SK-N-SH treated with all-trans-retinoic acid at 6 μM for 48 hours (cell line): Measurements from ENCODE around the gene SDK1.

Experiments
- ATAC-seq: fragments of 200-7000 bp; cut with Tn5 transposase; 3 replicates; pipeline ENCODE4 v1.9.1; 2020; ENCODE audit warnings: mild to moderate bottlenecking, moderate library complexity
- ARNTL ChIP-seq: fragments of 450-650 bp; formaldehyde crosslinking; IDR thresholded peaks from 2 replicates; pipeline ENCODE4 v1.5.0; 2020; ENCODE audit warnings: low read depth, mild to moderate bottlenecking, moderate library complexity, borderline replicate concordance
- CSDC2 ChIP-seq: fragments of 250-450 bp; sonication (Bioruptor Pico); IDR thresholded peaks from 2 replicates; pipeline ENCODE4 v1.5.0; 2020; ENCODE audit warnings: mild to moderate bottlenecking, moderate library complexity
- GLIS3 ChIP-seq: fragments of 250-450 bp; sonication (Bioruptor Pico); IDR thresholded peaks from 2 replicates; pipeline ENCODE4 v1.5.0; 2020; ENCODE audit warnings: mild to moderate bottlenecking, moderate library complexity
- ISL1 ChIP-seq: fragments of 250-450 bp; sonication (Bioruptor Pico); IDR thresholded peaks from 2 replicates; pipeline ENCODE4 v2.1.2; 2022; ENCODE audit warnings: mild to moderate bottlenecking, moderate library complexity
- OSR1 ChIP-seq: fragments of 250-450 bp; sonication (Bioruptor Pico); IDR thresholded peaks from 2 replicates; pipeline ENCODE4 v1.8.0; 2022; ENCODE audit warnings: moderate library complexity, mild to moderate bottlenecking, inconsistent platforms
- PATZ1 ChIP-seq: fragments of 250-450 bp; sonication (Bioruptor Pico); IDR thresholded peaks from 2 replicates; pipeline ENCODE4 v1.8.0; 2020; ENCODE audit warnings: mild to moderate bottlenecking, moderate library complexity, borderline replicate concordance
- PPARA ChIP-seq: fragments of 250-450 bp; sonication (Bioruptor Pico); IDR thresholded peaks from 2 replicates; pipeline ENCODE4 v1.5.0; 2020; ENCODE audit warnings: mild to moderate bottlenecking, borderline replicate concordance
- RARB ChIP-seq: fragments of 250-450 bp; sonication (Bioruptor Pico); IDR thresholded peaks from 2 replicates; pipeline ENCODE4 v1.8.0; 2021; ENCODE audit warnings: mild to moderate bottlenecking, moderate library complexity
- SNAI2 ChIP-seq: fragments of 250-450 bp; sonication (Bioruptor Pico); IDR thresholded peaks from 2 replicates; pipeline ENCODE4 v1.5.0; 2020; ENCODE audit warnings: mild to moderate bottlenecking, moderate library complexity
- TCF4 ChIP-seq: fragments of 250-450 bp; sonication (Bioruptor Pico); IDR thresholded peaks from 2 replicates; pipeline ENCODE4 v1.8.0; 2021; ENCODE audit warnings: mild to moderate bottlenecking, moderate library complexity, borderline replicate concordance
- TOX ChIP-seq: fragments of 250-450 bp; sonication (Bioruptor Pico); IDR thresholded peaks from 2 replicates; pipeline ENCODE4 v1.8.0; 2021; ENCODE audit warnings: mild to moderate bottlenecking, moderate library complexity, borderline replicate concordance
- ZC3H10 ChIP-seq: fragments of 250-450 bp; sonication (Bioruptor Pico); IDR thresholded peaks from 2 replicates; pipeline ENCODE4 v1.5.1; 2021; ENCODE audit warnings: mild to moderate bottlenecking, moderate library complexity
- ZFP3 ChIP-seq: fragments of 250-450 bp; sonication (Bioruptor Pico); IDR thresholded peaks from 2 replicates; pipeline ENCODE4 v1.5.0; 2020; ENCODE audit warnings: mild to moderate bottlenecking, moderate library complexity
- ZFP30 ChIP-seq: fragments of 450-650 bp; formaldehyde crosslinking; IDR thresholded peaks from 2 replicates; pipeline ENCODE4 v1.5.0; 2022; ENCODE audit warnings: mild to moderate bottlenecking, moderate library complexity
- ZNF565 ChIP-seq: fragments of 450-650 bp; formaldehyde crosslinking; conservative IDR thresholded peaks from 2 replicates; pipeline ENCODE4 v1.5.0; 2020; ENCODE audit warnings: low read depth, mild to moderate bottlenecking, moderate library complexity
- ZNF70 ChIP-seq: fragments of 450-650 bp; formaldehyde crosslinking; IDR thresholded peaks from 2 replicates; pipeline ENCODE4 v1.5.0; 2020; ENCODE audit warnings: mild to moderate bottlenecking, moderate library complexity
- TF ChIP-seq, protein P1 (sequence below): fragments of 250-450 bp; sonication (Bioruptor Pico); IDR thresholded peaks from 2 replicates; pipeline ENCODE4 v1.8.0; 2021; ENCODE audit warnings: low read depth, mild to moderate bottlenecking, moderate library complexity, borderline replicate concordance
- TF ChIP-seq, protein P2 (sequence below): fragments of 250-450 bp; sonication (Bioruptor Pico); IDR thresholded peaks from 2 replicates; pipeline ENCODE4 v1.5.1; 2020; ENCODE audit warnings: low read depth, mild to moderate bottlenecking, moderate library complexity
- TF ChIP-seq, protein P3 (sequence below): fragments of 250-450 bp; sonication (Bioruptor Pico); IDR thresholded peaks from 2 replicates; pipeline ENCODE4 v1.5.0; 2020; ENCODE audit warnings: mild to moderate bottlenecking, moderate library complexity
- TF ChIP-seq, protein P4 (sequence below): fragments of 250-450 bp; sonication (Bioruptor Pico); IDR thresholded peaks from 2 replicates; pipeline ENCODE4 v1.5.1; 2021; ENCODE audit warnings: mild to moderate bottlenecking, moderate library complexity

SDK1 gene

GRCh38 chr7:4018601-4019316 is 717.7 kb downstream of the SDK1 start:
- TF ChIP-seq ARNTL (CRISPR knock-in tag) (no peak), TCF4 (CRISPR knock-in tag) (no peak), TOX (CRISPR knock-in tag) (no peak), ISL1 (no peak), ZFP30 (CRISPR knock-in tag) (no peak), ZFP3 (CRISPR knock-in tag) (no peak), RARB (CRISPR knock-in tag) (no peak), OSR1 (CRISPR knock-in tag) (no peak)
- TF ChIP-seq, protein P1, sequence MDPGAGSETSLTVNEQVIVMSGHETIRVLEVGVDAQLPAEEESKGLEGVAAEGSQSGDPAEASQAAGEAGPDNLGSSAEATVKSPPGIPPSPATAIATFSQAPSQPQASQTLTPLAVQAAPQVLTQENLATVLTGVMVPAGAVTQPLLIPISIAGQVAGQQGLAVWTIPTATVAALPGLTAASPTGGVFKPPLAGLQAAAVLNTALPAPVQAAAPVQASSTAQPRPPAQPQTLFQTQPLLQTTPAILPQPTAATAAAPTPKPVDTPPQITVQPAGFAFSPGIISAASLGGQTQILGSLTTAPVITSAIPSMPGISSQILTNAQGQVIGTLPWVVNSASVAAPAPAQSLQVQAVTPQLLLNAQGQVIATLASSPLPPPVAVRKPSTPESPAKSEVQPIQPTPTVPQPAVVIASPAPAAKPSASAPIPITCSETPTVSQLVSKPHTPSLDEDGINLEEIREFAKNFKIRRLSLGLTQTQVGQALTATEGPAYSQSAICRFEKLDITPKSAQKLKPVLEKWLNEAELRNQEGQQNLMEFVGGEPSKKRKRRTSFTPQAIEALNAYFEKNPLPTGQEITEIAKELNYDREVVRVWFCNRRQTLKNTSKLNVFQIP (CRISPR knock-in tag) = no peak
- TF ChIP-seq, protein P2, sequence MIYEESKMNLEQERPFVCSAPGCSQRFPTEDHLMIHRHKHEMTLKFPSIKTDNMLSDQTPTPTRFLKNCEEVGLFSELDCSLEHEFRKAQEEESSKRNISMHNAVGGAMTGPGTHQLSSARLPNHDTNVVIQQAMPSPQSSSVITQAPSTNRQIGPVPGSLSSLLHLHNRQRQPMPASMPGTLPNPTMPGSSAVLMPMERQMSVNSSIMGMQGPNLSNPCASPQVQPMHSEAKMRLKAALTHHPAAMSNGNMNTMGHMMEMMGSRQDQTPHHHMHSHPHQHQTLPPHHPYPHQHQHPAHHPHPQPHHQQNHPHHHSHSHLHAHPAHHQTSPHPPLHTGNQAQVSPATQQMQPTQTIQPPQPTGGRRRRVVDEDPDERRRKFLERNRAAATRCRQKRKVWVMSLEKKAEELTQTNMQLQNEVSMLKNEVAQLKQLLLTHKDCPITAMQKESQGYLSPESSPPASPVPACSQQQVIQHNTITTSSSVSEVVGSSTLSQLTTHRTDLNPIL = no peak
- no peak for ATAC-seq

GRCh38 chr7:4020086-4020485 is 719.0 kb downstream of the SDK1 start:
- no peak for ATAC-seq
- TF ChIP-seq PPARA (CRISPR knock-in tag) = no peak
- TF ChIP-seq TOX (CRISPR knock-in tag) = no peak
- no peak for TF ChIP-seq OSR1 (CRISPR knock-in tag)
- TF ChIP-seq, protein P2 = no peak
- TF ChIP-seq TCF4 (CRISPR knock-in tag) = no peak
- no peak for TF ChIP-seq ARNTL (CRISPR knock-in tag)
- TF ChIP-seq ZFP3 (CRISPR knock-in tag) = no peak
- TF ChIP-seq GLIS3 (CRISPR knock-in tag) = no peak
- no peak for TF ChIP-seq RARB (CRISPR knock-in tag)
- no peak for TF ChIP-seq CSDC2
- TF ChIP-seq ZC3H10 (CRISPR knock-in tag) = no peak
- no peak for TF ChIP-seq ZNF70 (CRISPR knock-in tag)
- TF ChIP-seq SNAI2 (CRISPR knock-in tag) = no peak
- no peak for TF ChIP-seq ZFP30 (CRISPR knock-in tag)
- no peak for TF ChIP-seq ZNF565 (CRISPR knock-in tag)
- TF ChIP-seq, protein P1 (CRISPR knock-in tag) = no peak

DNA sequence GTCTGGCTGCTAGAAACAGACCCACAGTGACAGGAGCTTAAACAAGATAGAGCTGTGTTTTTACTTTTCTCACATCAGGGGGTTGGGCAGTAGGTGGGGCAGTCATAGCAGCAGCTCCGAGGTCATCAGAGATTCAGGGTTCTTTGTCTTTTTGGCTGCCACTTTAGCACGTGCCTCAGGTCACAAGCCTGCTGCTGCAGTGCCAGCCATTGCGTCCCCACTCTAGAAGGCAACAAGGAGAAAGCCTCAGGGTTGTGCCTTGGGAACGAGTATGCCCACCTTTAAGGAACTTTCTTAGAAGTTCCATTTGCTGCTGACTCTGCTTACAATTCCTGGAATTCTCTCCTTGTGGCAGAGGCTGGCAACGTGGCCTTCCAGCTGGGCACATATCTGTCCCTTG is 720.4 kb downstream of the SDK1 start:
- ATAC-seq = no peak
- TF ChIP-seq, protein P1 (CRISPR knock-in tag) = no peak
- TF ChIP-seq TOX (CRISPR knock-in tag) (no peak), ZNF565 (CRISPR knock-in tag) (no peak), GLIS3 (CRISPR knock-in tag) (no peak), ZC3H10 (CRISPR knock-in tag) (no peak), TCF4 (CRISPR knock-in tag) (no peak), RARB (CRISPR knock-in tag) (no peak), CSDC2 (no peak), SNAI2 (CRISPR knock-in tag) (no peak), PATZ1 (CRISPR knock-in tag) (no peak), ZNF70 (CRISPR knock-in tag) (no peak)
- TF ChIP-seq, protein P3, sequence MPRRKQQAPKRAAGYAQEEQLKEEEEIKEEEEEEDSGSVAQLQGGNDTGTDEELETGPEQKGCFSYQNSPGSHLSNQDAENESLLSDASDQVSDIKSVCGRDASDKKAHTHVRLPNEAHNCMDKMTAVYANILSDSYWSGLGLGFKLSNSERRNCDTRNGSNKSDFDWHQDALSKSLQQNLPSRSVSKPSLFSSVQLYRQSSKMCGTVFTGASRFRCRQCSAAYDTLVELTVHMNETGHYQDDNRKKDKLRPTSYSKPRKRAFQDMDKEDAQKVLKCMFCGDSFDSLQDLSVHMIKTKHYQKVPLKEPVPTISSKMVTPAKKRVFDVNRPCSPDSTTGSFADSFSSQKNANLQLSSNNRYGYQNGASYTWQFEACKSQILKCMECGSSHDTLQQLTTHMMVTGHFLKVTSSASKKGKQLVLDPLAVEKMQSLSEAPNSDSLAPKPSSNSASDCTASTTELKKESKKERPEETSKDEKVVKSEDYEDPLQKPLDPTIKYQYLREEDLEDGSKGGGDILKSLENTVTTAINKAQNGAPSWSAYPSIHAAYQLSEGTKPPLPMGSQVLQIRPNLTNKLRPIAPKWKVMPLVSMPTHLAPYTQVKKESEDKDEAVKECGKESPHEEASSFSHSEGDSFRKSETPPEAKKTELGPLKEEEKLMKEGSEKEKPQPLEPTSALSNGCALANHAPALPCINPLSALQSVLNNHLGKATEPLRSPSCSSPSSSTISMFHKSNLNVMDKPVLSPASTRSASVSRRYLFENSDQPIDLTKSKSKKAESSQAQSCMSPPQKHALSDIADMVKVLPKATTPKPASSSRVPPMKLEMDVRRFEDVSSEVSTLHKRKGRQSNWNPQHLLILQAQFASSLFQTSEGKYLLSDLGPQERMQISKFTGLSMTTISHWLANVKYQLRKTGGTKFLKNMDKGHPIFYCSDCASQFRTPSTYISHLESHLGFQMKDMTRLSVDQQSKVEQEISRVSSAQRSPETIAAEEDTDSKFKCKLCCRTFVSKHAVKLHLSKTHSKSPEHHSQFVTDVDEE (CRISPR knock-in tag) = no peak
- TF ChIP-seq, protein P4, sequence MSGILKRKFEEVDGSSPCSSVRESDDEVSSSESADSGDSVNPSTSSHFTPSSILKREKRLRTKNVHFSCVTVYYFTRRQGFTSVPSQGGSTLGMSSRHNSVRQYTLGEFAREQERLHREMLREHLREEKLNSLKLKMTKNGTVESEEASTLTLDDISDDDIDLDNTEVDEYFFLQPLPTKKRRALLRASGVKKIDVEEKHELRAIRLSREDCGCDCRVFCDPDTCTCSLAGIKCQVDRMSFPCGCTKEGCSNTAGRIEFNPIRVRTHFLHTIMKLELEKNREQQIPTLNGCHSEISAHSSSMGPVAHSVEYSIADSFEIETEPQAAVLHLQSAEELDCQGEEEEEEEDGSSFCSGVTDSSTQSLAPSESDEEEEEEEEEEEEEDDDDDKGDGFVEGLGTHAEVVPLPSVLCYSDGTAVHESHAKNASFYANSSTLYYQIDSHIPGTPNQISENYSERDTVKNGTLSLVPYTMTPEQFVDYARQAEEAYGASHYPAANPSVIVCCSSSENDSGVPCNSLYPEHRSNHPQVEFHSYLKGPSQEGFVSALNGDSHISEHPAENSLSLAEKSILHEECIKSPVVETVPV (CRISPR knock-in tag) = no peak
